Measurements from ENCODE around the gene SIT1.

SIT1 gene

DNA sequence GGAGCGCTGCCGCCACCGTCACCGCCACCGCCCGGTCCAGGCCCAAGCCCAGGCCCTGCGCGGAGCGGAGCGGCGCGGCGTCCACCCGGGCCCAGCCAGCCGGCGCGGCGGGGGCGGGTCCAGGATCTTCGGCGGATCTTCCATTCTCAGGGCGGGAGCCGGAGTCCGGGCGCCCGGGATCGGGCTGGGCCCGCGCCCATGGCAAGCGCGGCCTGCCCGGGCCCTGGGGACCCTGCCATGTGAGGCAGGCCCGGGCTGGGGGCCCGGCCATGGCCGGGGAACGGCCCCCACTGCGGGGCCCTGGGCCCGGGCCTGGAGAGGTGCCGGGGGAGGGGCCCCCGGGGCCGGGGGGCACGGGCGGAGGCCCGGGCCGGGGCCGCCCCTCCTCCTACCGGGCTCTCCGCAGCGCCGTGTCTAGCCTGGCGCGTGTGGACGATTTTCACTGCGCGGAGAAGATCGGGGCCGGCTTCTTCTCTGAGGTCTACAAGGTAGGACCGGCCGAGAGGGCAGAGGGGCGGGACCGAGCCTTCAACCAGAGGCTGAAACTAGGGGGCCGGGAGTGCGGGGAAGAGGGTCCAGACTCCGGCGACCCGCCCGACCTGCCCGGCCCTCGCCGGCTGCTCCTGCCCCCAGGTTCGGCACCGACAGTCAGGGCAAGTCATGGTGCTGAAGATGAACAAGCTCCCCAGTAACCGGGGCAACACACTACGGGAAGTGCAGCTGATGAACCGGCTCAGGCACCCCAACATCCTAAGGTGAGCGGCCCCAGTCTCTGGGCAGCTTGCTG is 45.2 kb downstream of the SIT1 start:
- peak; percentile 39 to 60 for DNase-seq
- TF ChIP-seq GATA1 (IDR thresholded peaks at IDR 0.05; ENCODE audit: low read depth, low read length) (no peak), POLR2A (IDR thresholded peaks at IDR 0.05; ENCODE audit: low read length) (no peak)

DNA sequence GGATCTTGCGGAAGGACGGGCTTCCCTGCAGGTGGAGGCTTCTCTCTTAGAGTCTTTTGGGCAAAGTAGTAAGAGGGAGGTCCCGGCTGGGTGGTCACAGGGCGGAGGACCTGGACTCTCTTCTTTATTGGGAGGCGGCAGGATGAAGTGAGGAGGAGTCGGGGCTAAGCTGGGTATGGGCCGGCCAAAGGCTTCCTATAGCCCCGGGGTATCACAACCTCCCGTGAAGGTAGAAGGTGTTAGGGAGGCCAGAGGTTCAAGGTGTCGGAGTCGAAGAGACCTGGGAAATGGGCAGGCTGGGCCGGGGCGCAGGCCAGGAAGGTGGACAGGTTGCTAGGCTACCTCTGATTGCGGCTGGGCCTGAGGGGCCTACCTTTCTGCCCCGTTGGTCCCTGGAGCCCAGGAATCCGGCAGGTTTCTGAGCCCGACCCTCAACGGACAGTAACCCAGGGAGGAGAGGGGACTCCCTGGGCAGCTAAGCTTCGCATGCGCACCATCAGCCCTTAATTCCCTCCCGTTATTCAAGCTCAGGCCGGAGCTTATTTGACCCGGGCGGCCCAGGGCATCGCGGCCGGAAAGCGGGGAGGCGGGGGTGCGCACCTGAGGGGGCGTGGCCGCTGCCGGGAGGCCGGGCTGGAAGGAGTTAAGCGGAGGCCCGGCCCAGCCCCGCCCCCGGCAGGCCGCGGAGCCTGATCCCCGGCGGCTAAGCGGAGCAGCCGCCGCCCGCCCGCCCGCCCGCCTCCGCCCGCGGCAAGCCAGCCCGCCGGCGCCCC is 46.0 kb downstream of the SIT1 start, which contains the start of gene TESK1:
Gene TESK1 (plus strand): TSS at position 685 of the 773 bp plus-strand sequence. CDS start 358 bp downstream, outside the sequence.
- no peak for TF ChIP-seq GATA1 (IDR thresholded peaks at IDR 0.05; ENCODE audit: low read depth, low read length)
- TF ChIP-seq POLR2A (IDR thresholded peaks at IDR 0.05; ENCODE audit: low read length), result no peak
- DNase-seq, result peak; percentile 76 to 86

DNA sequence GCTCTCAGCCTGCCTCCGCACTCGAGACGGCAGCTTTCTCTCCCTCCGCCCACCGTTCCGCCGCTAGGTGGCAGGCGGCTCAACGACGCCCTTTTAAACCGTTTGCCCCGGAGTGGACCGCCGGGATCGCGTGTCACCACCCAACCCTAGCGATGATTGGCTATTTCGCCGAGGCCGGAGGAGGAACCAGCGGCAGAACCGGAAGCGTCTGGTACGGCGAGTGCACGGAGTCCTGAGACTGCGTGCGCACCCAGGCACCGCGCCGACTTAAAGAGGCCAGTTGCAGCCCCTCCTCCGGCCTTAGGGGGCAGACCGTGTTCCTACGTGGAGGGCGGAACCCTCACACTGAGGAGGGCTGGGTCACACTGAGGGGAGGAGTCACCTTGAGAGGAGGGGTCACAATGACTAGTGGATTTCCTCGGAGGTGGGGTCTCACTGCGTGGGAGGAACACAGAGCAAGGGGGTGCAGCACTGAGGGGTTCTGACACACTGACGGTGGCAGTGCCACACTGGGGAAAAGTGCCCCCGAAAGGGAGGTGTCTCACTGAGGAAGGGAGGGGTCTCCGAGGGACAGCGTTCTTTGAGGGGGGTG is 46.6 kb downstream of the SIT1 start:
- peak; percentile 100 for DNase-seq
- peak; percentile 52 for TF ChIP-seq POLR2A (IDR thresholded peaks at IDR 0.05; ENCODE audit: low read length)
- no peak for TF ChIP-seq GATA1 (IDR thresholded peaks at IDR 0.05; ENCODE audit: low read depth, low read length)

DNA sequence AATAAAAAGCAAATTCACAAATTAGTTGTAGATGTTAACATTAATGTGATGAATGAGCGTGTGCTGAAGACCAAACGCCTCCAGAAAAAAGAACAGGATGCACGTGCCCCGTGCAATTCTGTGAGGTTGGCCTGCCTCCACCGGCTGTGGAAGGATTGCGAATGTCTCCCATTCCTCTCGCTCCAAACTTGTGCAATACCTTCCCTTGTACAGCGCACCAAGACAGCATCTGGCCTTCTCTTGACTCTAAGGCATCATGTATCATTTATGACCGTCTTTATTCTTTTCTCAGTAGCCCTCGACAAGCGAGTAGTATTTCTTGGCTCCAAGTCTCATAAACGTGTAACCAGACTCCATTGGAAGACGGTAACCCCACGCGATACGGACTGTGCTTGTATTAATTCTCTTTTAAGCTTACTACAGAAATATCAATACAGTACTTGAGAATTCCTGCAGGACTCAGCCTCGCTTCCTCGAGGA is 47.2 kb downstream of the SIT1 start:
- DNase-seq, result no peak
- no peak for TF ChIP-seq POLR2A (IDR thresholded peaks at IDR 0.05; ENCODE audit: low read length)
- TF ChIP-seq GATA1 (IDR thresholded peaks at IDR 0.05; ENCODE audit: low read depth, low read length), result no peak

DNA sequence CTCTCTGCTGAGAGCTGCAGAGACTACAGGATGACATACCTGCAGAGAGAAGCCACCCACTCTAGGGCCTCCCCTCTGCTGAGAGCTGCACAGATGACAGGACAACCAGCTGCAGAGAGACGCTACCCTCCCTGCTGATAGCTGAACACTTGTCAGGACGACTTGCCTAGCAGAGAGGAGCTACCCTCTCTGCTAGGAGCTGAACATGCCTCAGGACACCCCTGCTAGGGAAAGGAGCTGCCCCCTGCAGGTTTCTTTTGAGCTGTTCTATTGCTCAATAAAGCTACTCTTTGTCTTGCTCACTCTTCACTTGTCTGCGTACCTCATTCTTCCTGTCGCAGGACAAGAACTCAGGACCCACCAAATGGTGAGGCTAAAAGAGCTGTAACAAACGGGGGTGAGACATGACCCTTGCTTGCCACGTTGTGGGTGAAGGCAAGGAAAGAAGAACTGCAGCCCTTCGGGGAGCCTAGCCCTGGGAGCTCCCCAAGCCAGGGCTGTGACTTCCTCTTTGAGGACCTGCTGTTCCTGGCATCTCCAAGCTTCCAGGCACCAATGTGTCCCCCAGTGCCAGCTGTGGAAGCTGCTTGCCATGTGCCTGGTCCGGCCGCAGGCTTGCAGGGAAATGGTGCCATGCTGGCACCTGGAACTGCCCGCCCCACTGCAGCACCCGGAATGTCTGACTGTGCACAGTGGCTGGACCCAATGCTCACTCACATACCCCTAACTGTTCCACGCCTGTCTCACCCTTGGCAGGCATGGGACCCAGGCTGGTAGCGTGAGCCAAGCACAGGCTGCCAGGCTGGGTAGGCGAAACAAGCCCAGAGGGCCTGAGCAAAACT is 50.7 kb downstream of the SIT1 start:
- TF ChIP-seq GATA1 (IDR thresholded peaks at IDR 0.05; ENCODE audit: low read depth, low read length) (no peak), POLR2A (IDR thresholded peaks at IDR 0.05; ENCODE audit: low read length) (no peak)
- no peak for DNase-seq
